Measurements from ENCODE around the gene EFL1. TPM values are rescaled to one million over a fixed set of nuclear protein-coding genes. Genes with fewer than 3 reads are reported as not detected.
"Not testable (repeated sequence)": the region's sequence is repeated elsewhere in the genome, so short reads cannot be mapped to it uniquely, and the experiment has no call there.

Gene EFL1
- total RNA-seq, 6 experiments from 2014 or later, result 4.6 to 12.9 (median 9.4) TPM

GRCh38 chr15:82245956-82246355 is 16.6 kb downstream of the EFL1 start:
- intact Hi-C loops (cut with DNase I), result not testable (repeated sequence)

GRCh38 chr15:82243644-82244043 is 18.9 kb downstream of the EFL1 start:
- ATAC-seq; DNase-seq; H3K27ac ChIP-seq; H3K9me3 ChIP-seq; intact Hi-C loops (cut with DNase I); H3K27me3 ChIP-seq; H3K4me3 ChIP-seq; H3K4me1 ChIP-seq: not testable (repeated sequence)
- WGBS (ENCODE audit: insufficient coverage, low coverage, low lambda C conversion rate, missing lambda C conversion rate), result 50% methylated on average over 2 of the region's 5 CpGs
- H3K36me3 ChIP-seq, result peaks cover 0 to 14% (median 9%) of the 10 kb centered on the region in 4 donors

More at GRCh38 chr15:82245956-82246355, 16.6 kb downstream of the EFL1 start:
- 86% methylated on average over 5 of the region's 5 CpGs for WGBS (ENCODE audit: insufficient coverage, low coverage, low lambda C conversion rate, missing lambda C conversion rate)
- not testable (repeated sequence) for H3K27me3 ChIP-seq, H3K4me1 ChIP-seq, DNase-seq, H3K27ac ChIP-seq, H3K9me3 ChIP-seq, H3K4me3 ChIP-seq, ATAC-seq, H3K36me3 ChIP-seq

- H3K27me3 ChIP-seq; ATAC-seq; intact Hi-C loops (cut with DNase I); H3K9me3 ChIP-seq; DNase-seq; H3K4me1 ChIP-seq; H3K27ac ChIP-seq; H3K4me3 ChIP-seq: not testable (repeated sequence)
- 92% methylated on average over 1 of the region's 1 CpG for WGBS (ENCODE audit: insufficient coverage, low coverage, low lambda C conversion rate, missing lambda C conversion rate)
- H3K36me3 ChIP-seq, result peaks cover 0 to 17% (median 10%) of the 10 kb centered on the region in 4 donors
These were observed 20.6 kb downstream of the EFL1 start for GRCh38 chr15:82241836-82242499.

- no peaks in the 10 kb centered on the region for H3K9me3 ChIP-seq
- H3K27ac ChIP-seq, result no peak overlapping the region
- ATAC-seq, result no peak
- H3K4me1 ChIP-seq, result no peaks in the 10 kb centered on the region
- DNase-seq, result no peak
- intact Hi-C loops (cut with DNase I), result no loop called here
- H3K36me3 ChIP-seq, result peaks cover 0 to 17% (median 10%) of the 10 kb centered on the region in 4 donors
- no peaks in the 10 kb centered on the region for H3K27me3 ChIP-seq
- WGBS (ENCODE audit: insufficient coverage, low coverage, low lambda C conversion rate, missing lambda C conversion rate), result 86% methylated on average over 4 of the region's 5 CpGs
- H3K4me3 ChIP-seq, result no peak overlapping the region
- no peak for TF ChIP-seq CTCF (IDR thresholded peaks at IDR 0.05)
- TF ChIP-seq POLR2A (IDR thresholded peaks at IDR 0.05), result no peak
These were observed 22.7 kb downstream of the EFL1 start for GRCh38 chr15:82239685-82240391.

- H3K4me1 ChIP-seq; H3K27me3 ChIP-seq; H3K9me3 ChIP-seq; intact Hi-C loops (cut with DNase I); DNase-seq; ATAC-seq; H3K4me3 ChIP-seq; H3K27ac ChIP-seq: not testable (repeated sequence)
- 30% methylated on average over 2 of the region's 3 CpGs for WGBS (ENCODE audit: insufficient coverage, low coverage, low lambda C conversion rate, missing lambda C conversion rate)
- H3K36me3 ChIP-seq, result peaks cover 0 to 17% (median 9%) of the 10 kb centered on the region in 4 donors
These were observed 24.5 kb downstream of the EFL1 start for GRCh38 chr15:82237944-82238534.

- no peak overlapping the region for H3K4me3 ChIP-seq
- no peak for ATAC-seq
- no peak for TF ChIP-seq CTCF (IDR thresholded peaks at IDR 0.05)
- TF ChIP-seq POLR2A (IDR thresholded peaks at IDR 0.05), result no peak
- peaks cover 0 to 4% (median 0%) of the 10 kb centered on the region in 4 donors for H3K36me3 ChIP-seq
- intact Hi-C loops (cut with DNase I), result no loop called here
- H3K9me3 ChIP-seq, result no peaks in the 10 kb centered on the region
- no peak overlapping the region for H3K27ac ChIP-seq
- WGBS (ENCODE audit: insufficient coverage, low coverage, low lambda C conversion rate, missing lambda C conversion rate), result 79% methylated on average over 2 of the region's 2 CpGs
- H3K4me1 ChIP-seq, result no peaks in the 10 kb centered on the region
- H3K27me3 ChIP-seq, result no peaks in the 10 kb centered on the region
- DNase-seq, result no peak
These were observed 30.7 kb downstream of the EFL1 start for GRCh38 chr15:82231842-82232241.

All from right lobe of liver (tissue), 6 donors.